T-helper 9 cell (primary cell): ENCODE measurements around the gene LRIG1.

ENCODE experiments used
- DNase-seq: peaks from one replicate; pipeline ENCODE4 v3.0.0-alpha.2; 2020

The LRIG1 gene

DNA sequence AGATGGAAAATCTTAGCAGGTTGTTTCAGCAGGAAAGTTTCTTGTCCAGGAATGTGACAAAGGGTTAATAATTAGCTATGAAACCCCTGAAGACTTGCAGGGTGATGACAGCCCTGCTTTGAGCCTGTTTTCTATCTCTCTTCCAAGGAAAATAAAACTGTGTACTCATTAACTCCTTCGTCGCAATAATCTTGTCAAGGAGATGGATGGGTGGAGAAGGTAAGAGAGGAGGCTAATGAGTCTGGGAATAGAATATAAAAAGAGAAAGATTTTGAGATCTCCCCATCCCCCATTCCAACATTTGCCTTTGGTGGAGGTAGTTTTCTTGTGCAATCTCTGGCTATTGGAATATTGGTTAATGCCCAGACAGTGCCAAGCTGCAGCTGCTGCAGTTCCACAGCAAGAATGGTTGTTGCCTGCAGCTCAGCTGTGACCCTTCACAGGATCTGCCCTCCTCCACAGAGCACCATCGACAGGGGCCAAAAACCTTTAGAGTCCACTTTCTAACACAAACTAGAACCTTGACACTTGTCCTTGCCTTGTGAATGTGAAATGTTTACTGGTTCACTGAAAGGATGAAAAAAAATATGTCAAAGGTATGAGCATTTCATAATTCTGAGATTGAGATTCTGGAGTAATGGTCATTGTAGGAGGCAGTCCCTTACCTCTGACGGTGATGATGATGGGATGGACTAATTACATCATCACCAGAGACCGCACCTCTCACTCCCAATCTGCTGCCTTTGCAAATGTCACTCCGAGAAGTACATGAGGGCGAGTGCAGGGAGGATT is 4.2 kb upstream of the LRIG1 start:
- no peak for DNase-seq

GRCh38 chr3:66502981-66503380 is 2.2 kb upstream of the LRIG1 start:
- DNase-seq: no peak

DNA sequence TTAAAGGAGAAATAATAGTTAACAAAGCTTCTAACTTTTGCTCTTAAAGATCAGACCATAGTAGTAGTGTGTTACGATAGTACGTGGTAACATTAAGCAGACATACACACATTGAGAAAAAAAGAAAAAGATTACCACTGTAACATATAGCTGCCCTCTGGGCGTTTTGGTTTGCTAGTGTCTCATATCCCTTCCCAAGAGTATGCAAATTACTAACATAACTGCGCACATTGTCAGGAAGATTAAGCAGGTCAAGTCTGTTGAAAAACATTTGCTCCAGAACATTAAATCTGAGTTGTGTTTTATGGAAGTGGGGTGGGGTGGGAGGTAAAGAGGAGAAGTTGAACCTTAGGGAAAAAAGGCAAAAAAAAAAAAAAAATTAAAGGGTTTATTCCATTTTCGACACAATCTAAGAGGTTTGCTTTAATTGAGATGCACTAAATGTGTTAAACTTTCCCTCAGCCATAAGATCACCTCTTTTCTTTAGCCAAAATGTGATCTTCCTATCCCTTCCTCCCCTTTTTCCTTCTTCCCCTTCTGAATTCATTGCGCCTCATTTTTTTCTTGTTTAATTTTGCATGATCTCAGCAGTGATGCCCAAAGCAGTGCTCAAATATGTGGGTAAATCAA is 1.5 kb upstream of the LRIG1 start:
- no peak for DNase-seq

GRCh38 chr3:66501483-66502244 is 842 bp upstream of the LRIG1 start:
- DNase-seq: no peak

DNA sequence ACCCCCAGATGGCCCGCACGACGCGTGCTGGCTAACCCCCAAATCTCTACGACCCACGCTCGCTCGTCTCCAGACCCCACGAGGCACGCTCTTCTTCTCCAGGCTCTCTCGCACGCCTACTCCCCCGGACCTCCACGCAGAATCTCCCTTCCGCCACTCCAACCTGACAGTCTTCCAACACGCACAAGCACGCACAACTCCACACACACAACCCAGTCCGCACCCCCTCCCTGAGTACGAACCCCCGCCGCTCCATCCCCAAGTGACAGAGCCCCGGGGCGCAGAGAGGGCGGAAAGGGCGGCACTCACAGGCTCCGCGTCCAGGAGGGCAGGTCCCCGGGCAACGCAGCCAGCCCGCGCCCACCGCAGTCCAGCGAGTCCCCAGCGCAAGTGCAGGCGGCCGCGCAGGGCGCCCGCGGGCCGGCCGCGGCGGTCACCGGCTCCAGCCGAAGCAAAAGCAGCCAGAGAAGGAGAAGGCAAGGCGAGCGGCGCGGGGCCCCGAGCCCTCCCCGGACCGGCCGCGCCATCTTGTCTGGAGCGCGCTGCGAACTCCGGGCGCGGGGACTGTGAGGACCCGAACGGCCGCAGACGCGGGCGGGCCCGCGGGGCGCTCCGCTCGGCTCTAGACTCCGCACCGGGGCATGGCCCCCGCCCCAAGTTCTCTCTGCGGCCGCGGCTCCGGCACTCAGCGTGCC is 794 bp downstream of the LRIG1 start:
- DNase-seq: peak; percentile 19

DNA sequence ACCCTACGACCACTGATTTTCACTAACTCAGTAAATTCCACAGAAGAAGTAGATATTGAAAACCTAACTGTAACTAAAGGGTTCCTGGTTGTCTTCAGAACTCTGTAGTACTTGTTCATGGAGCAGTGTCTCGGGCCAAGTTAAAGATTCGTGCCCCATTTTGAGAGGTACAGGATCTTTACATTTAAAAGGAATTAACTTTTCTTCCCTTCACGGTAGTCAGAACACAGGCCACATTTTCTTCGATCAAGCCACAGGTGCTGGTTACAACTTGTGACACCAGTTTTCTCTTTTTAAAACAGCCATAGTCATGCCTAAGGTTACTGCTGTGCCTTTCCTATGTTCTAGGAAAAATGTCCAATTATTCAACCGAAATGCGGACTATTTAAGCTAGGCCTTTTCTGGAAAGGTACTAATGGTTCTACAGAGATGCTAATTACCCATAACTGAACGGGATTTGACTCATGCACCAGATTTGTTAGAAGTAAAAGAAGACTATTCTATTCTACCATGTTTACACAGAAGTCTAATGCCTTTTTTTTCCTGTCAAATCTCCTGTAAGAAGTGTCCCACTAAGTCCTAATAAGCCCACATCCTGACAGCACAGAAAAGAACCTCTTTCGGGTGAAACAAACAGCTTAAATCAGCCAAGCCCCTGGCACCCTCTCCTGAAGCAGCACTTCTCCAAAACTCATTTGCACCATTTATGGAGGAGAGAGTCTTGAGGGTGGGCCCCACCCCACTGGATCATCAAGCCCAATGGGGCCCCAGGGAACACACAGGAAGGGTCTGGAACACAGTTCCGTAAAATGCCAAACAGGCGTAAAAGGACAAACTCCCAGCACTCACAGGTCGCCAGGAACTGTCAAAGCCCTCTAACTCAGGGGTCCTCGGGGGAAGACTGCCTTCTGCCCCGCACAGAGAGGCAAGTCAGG is 1.9 kb downstream of the LRIG1 start:
- no peak for DNase-seq

DNA sequence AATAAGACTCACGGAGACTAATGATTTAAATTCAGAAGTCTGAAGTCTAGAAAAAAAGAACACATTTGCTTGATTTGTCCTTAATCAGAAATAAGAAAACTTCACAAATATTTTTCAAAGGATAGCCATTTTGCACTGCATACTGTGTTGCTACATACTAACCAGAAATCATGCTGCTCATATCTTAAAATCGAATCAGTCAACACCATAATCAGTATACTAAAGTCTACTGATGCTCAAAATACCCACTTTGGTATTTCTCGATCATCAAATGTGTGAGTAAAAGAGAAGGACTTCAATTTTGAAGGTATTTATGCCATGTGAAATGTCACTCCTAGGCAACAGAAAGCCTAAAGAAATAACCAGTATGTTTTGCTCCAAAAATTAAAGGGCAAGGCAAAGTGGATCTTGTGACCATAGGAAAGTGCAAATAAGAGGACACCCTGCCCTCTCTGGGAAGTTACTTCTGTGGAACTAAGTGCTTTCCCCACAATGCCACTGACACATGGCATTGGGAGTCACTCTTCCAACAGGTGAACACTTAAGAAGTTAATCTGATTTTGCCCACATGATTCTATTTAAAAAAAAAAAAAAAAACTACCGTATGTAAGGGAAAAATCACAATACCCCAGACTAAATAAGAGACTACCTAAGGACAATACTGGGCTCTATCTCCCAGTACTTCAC is 2.7 kb downstream of the LRIG1 start:
- no peak for DNase-seq

DNA sequence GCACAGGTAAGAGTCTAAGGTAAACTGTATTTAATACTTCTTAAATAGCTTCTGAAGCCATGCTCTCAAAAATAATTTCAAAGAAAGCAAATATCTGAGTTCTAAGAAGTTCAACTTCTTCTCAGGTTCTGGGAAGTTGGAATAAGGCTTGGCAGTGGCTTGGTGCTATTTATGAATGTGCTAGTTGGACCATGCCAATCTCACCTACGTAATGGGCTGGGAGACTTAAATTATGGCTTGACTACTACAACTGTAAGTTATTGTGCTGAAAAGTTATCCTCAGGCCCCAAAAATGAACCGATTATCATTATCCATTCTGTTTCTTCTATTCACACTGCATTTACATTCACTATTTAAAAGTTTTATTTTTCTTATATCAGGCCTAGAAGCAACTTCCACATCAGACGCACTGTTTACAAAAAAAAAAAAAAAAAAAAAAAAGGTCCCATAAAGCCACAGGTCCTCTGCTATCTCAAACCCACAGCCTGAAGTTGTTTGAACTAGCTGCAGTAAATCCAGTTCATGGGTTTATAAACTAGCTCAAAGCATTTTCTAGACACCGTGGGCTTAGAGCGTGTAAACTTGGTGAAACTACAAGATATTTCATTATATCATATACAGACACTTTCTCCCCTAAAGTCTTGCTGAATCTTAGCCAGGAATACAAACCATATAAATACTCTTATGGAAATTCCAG is 3.4 kb downstream of the LRIG1 start:
- no peak for DNase-seq

GRCh38 chr3:66496746-66497145 is 4.1 kb downstream of the LRIG1 start:
- DNase-seq: no peak

DNA sequence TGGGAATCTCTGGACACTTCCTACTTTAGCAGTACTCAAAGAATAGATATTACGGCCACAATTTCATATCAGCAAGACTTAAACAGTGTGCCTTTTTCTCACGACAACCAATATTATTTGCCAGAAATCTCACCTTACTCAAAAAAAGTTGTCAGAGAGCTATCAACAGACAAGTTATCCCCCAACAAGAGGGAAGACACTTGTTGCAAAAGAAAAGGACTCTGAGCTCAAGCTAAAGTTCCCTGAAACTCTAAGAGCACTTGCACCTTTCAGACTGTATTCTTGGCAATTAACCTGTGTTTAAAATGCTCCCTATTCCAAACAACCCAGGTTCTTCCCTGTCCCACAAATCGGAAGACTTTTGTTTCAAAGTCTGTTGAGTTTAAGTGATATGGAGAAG is 4.5 kb downstream of the LRIG1 start:
- no peak for DNase-seq

GRCh38 chr3:66495668-66496045 is 5.2 kb downstream of the LRIG1 start:
- DNase-seq: no peak

DNA sequence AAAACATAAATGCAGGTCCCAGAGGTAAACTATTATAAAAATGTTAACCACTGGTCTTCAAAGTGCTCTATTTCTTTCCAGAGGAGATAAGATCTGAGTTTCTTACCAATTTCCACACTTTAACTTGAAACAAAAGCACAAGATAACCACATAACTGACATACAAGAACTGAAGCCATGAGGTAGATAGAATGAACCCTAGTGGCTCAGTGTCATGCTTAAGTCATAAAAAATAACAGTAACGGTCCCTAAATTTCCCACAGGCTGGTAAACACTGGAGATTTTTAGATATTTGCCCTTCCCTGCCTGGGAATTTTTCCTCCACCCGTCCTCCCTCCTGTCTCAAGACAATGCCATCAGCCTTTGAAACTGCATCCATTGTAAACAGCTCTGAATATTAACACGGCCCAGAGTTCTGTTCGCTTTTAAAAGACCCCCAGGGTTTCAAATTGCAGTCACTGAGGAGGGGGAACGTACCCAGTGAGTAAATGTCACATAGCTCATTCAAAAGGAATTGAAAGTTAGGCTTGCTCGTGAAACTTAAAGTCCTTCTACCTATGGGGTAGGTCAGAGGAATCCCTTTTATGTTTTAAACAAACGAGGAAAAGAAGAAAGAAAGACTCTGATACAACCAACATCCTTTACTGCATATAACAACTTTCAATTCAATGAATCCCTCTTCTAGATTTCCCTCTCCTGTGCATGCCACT is 5.7 kb downstream of the LRIG1 start:
- DNase-seq: no peak

- no peak for DNase-seq
Observed at GRCh38 chr3:66493458-66494099, 7.2 kb downstream of the LRIG1 start.

DNA sequence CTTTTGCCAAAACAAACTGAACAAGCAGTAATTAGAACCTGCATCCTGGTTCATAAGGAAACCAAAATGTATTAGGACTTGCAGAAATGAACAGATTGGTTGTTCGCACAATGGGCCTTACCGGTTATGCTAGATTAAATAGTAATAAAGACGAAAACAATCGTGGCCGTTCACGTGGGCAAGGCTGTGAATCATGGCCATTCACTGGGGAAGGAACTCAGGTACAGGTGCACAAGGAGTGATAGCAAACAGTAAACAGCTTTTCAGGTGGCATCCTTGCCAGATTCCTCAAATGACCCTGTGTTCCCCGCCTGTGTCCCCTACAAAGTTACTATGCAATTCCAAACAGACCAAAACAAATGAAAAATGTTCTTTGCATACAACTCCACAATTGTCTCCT is 8.2 kb downstream of the LRIG1 start:
- no peak for DNase-seq

GRCh38 chr3:66492071-66492470 is 8.8 kb downstream of the LRIG1 start:
- no peak for DNase-seq

- no peak for DNase-seq
Observed at GRCh38 chr3:66490984-66491383, 9.8 kb downstream of the LRIG1 start.

DNA sequence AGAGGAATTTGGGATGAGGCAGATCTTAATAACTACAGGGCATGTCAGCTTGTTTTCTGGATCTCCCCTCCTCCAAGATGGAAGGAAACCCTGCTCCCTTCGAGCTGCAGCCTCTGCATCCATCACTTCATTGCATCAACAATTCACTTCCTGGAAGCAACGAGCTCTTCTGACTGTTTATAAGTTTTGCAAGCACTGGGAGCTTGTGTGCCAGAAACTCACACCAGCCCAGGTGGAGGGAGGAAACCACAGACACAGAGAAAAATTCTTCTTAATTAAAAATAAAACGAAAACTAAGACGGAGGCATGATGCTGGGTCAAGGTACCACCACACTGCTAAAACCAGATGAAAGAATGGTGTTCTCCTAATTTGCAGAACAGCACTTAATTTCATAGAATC is 10.6 kb downstream of the LRIG1 start:
- no peak for DNase-seq

DNA sequence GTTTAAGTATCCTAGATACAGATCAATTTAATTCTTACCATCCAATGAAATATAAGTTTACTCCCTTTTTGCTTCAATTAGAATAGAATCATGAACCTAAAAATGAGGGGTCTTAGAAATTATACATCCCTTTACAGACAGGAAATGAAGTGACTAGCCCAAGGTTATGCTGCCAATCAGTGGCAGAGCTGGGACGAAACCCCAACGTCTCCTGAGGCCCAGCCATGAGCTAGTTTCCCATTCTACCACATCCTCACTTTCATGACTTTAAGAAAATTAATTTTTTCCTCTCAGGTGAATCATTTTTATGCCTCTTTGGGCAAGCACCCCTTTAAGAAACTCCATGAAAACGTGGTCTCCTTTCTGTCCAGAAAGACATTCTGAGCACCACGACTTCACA is 11.2 kb downstream of the LRIG1 start:
- DNase-seq: no peak

GRCh38 chr3:66489115-66489514 is 11.7 kb downstream of the LRIG1 start:
- no peak for DNase-seq

GRCh38 chr3:66488492-66488891 is 12.3 kb downstream of the LRIG1 start:
- DNase-seq: no peak
